SKM-1 (cell line): ENCODE data around the gene PFAS.

Experiments used
- DNase-seq: peaks from one replicate; lab custom pipeline; 2025; ENCODE audit not compliant: unreplicated experiment; lab: John Stamatoyannopoulos, UW

The PFAS gene

GRCh38 chr17:8300226-8300625 is 51.1 kb downstream of the PFAS start:
- no peak for DNase-seq

GRCh38 chr17:8300627-8301242 is 51.6 kb downstream of the PFAS start:
- peak; percentile 3 for DNase-seq

- DNase-seq, result no peak
Measured at GRCh38 chr17:8310601-8311123, 61.6 kb downstream of the PFAS start.

- DNase-seq, result no peak
Measured at GRCh38 chr17:8311131-8311790, 62.2 kb downstream of the PFAS start.

- no peak for DNase-seq
Measured at GRCh38 chr17:8312251-8312650, 63.2 kb downstream of the PFAS start.

- DNase-seq, result no peak
Measured at GRCh38 chr17:8312726-8313600, 63.9 kb downstream of the PFAS start.

- DNase-seq, result no peak
Measured at GRCh38 chr17:8314797-8315763, 66.0 kb downstream of the PFAS start.

GRCh38 chr17:8315764-8316217 is 66.7 kb downstream of the PFAS start:
- DNase-seq, result no peak

- no peak for DNase-seq
Measured at GRCh38 chr17:8318010-8318935, 69.2 kb downstream of the PFAS start.
